BE2C (cell line): ENCODE data around the gene TMEM87A.
"Not testable (repeated sequence)": the region's sequence is repeated elsewhere in the genome, so short reads cannot be mapped to it uniquely, and the experiment has no call there.

Experiments
- DNase-seq: peaks from one replicate; pipeline ENCODE4 v3.0.0-alpha.2; 2020
- H3K27me3 ChIP-seq: fragments of 250-450 bp; sonication (Bioruptor Pico); 2 replicates; pipeline ENCODE4 v1.5.1; 2020; ENCODE audit warnings: mild to moderate bottlenecking
- H3K36me3 ChIP-seq: fragments of 250-450 bp; sonication (Bioruptor Pico); 2 replicates; pipeline ENCODE4 v1.5.1; 2020; ENCODE audit warnings: mild to moderate bottlenecking
- H3K4me1 ChIP-seq: fragments of 250-450 bp; sonication (Bioruptor Pico); 2 replicates; pipeline ENCODE4 v1.5.1; 2020
- H3K4me3 ChIP-seq: 2 replicates; pipeline ENCODE4 v1.5.1; 2011; ENCODE audit warnings: low read depth, low read length
- H3K9me3 ChIP-seq: fragments of 250-450 bp; sonication (Bioruptor Pico); 2 replicates; pipeline ENCODE4 v1.5.1; 2020
- CTCF ChIP-seq: IDR thresholded peaks from 2 replicates; pipeline ENCODE4 v1.5.1; 2012; ENCODE audit warnings: mild to moderate bottlenecking, low read depth, low read length

Gene TMEM87A

GRCh38 chr15:42253300-42253699 lies 19.9 kb downstream of the TMEM87A start:
- H3K9me3 ChIP-seq = peaks cover 4% of the 10 kb centered on the region; the same call in 1 of the 2 replicates
- H3K4me3 ChIP-seq = no peak overlapping the region
- peaks cover 29% of the 10 kb centered on the region for H3K36me3 ChIP-seq
- no peak for DNase-seq
- H3K4me1 ChIP-seq = no peaks in the 10 kb centered on the region
- TF ChIP-seq CTCF = no peak
- H3K27me3 ChIP-seq = no peaks in the 10 kb centered on the region

GRCh38 chr15:42240823-42241222 lies 32.4 kb downstream of the TMEM87A start:
- no peak for DNase-seq
- H3K27me3 ChIP-seq = no peaks in the 10 kb centered on the region
- no peaks in the 10 kb centered on the region for H3K4me1 ChIP-seq
- TF ChIP-seq CTCF = no peak
- no peak overlapping the region for H3K4me3 ChIP-seq
- peaks cover 35% of the 10 kb centered on the region for H3K36me3 ChIP-seq
- no peaks in the 10 kb centered on the region; the same call in 1 of the 2 replicates for H3K9me3 ChIP-seq

GRCh38 chr15:42239528-42240182 lies 33.6 kb downstream of the TMEM87A start:
- H3K27me3 ChIP-seq = no peaks in the 10 kb centered on the region

GRCh38 chr15:42233107-42233506 lies 40.1 kb downstream of the TMEM87A start:
- Histone ChIP-seq H3K36me3 (peaks cover 61% of the 10 kb centered on the region), H3K4me1 (no peaks in the 10 kb centered on the region)
- no peak for TF ChIP-seq CTCF

More at GRCh38 chr15:42239528-42240182, 33.6 kb downstream of the TMEM87A start:
- no peak overlapping the region for H3K4me3 ChIP-seq
- H3K4me1 ChIP-seq = no peaks in the 10 kb centered on the region
- peaks cover 47% of the 10 kb centered on the region for H3K36me3 ChIP-seq
- no peak for DNase-seq
- no peak for TF ChIP-seq CTCF
- H3K9me3 ChIP-seq = no peaks in the 10 kb centered on the region; the same call in 1 of the 2 replicates

GRCh38 chr15:42232606-42233005 lies 40.6 kb downstream of the TMEM87A start:
- no peaks in the 10 kb centered on the region for H3K4me1 ChIP-seq
- DNase-seq = no peak
- no peak for TF ChIP-seq CTCF
- no peaks in the 10 kb centered on the region for H3K27me3 ChIP-seq
- no peaks in the 10 kb centered on the region; the same call in 1 of the 2 replicates for H3K9me3 ChIP-seq
- peaks cover 65% of the 10 kb centered on the region for H3K36me3 ChIP-seq
- H3K4me3 ChIP-seq = no peak overlapping the region

More at GRCh38 chr15:42233107-42233506, 40.1 kb downstream of the TMEM87A start:
- Histone ChIP-seq H3K4me3 (no peak overlapping the region), H3K27me3 (no peaks in the 10 kb centered on the region), H3K9me3 (no peaks in the 10 kb centered on the region; the same call in 1 of the 2 replicates)
- no peak for DNase-seq

GRCh38 chr15:42231088-42231487 lies 42.1 kb downstream of the TMEM87A start:
- Histone ChIP-seq H3K9me3 (no peaks in the 10 kb centered on the region), H3K27me3 (no peaks in the 10 kb centered on the region), H3K4me3 (no peak overlapping the region), H3K4me1 (no peaks in the 10 kb centered on the region), H3K36me3 (peaks cover 62% of the 10 kb centered on the region)
- no peak for TF ChIP-seq CTCF
- no peak for DNase-seq

GRCh38 chr15:42228981-42229380 lies 44.3 kb downstream of the TMEM87A start:
- H3K27me3 ChIP-seq, H3K4me1 ChIP-seq, H3K4me3 ChIP-seq, DNase-seq, H3K9me3 ChIP-seq: not testable (repeated sequence)
- H3K36me3 ChIP-seq = peaks cover 57% of the 10 kb centered on the region
